Measurements from ENCODE around the gene TRIO.

GRCh38 chr5:14413331-14413750 is 270.2 kb downstream of the TRIO start:
- TF ChIP-seq ZFP41 (tag by site-specific recombination; IDR thresholded peaks at IDR 0.05; ENCODE audit: borderline replicate concordance) (no peak), ZBTB21 (tag by site-specific recombination; IDR thresholded peaks at IDR 0.05) (no peak), ZIC2 (tag by site-specific recombination; IDR thresholded peaks at IDR 0.05) (no peak), ZFP3 (tag by site-specific recombination; IDR thresholded peaks at IDR 0.05; ENCODE audit: low read depth) (no peak), ZNF121 (tag by site-specific recombination; IDR thresholded peaks at IDR 0.05) (no peak), ZNF580 (tag by site-specific recombination; IDR thresholded peaks at IDR 0.05) (no peak), ZBTB26 (tag by site-specific recombination; optimal IDR thresholded peaks at IDR 0.05) (no peak)
- TF ChIP-seq, protein P1, sequence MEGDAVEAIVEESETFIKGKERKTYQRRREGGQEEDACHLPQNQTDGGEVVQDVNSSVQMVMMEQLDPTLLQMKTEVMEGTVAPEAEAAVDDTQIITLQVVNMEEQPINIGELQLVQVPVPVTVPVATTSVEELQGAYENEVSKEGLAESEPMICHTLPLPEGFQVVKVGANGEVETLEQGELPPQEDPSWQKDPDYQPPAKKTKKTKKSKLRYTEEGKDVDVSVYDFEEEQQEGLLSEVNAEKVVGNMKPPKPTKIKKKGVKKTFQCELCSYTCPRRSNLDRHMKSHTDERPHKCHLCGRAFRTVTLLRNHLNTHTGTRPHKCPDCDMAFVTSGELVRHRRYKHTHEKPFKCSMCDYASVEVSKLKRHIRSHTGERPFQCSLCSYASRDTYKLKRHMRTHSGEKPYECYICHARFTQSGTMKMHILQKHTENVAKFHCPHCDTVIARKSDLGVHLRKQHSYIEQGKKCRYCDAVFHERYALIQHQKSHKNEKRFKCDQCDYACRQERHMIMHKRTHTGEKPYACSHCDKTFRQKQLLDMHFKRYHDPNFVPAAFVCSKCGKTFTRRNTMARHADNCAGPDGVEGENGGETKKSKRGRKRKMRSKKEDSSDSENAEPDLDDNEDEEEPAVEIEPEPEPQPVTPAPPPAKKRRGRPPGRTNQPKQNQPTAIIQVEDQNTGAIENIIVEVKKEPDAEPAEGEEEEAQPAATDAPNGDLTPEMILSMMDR (tag by site-specific recombination; IDR thresholded peaks at IDR 0.05): no peak
